ENCODE measurements around the gene ARL6IP1. TPM values are rescaled to one million over a fixed set of nuclear protein-coding genes. Genes with fewer than 3 reads are reported as not detected.
A peak's percentile ranks its signal among the peaks of the same experiment; 100 is the strongest.

ARL6IP1 gene
- polyA plus RNA-seq (2013, experiment 1 of 2; ENCODE audit: insufficient read length) = 248 TPM
- 67.6 TPM for polyA plus RNA-seq (2013, experiment 2 of 2; ENCODE audit: insufficient read length)

DNA sequence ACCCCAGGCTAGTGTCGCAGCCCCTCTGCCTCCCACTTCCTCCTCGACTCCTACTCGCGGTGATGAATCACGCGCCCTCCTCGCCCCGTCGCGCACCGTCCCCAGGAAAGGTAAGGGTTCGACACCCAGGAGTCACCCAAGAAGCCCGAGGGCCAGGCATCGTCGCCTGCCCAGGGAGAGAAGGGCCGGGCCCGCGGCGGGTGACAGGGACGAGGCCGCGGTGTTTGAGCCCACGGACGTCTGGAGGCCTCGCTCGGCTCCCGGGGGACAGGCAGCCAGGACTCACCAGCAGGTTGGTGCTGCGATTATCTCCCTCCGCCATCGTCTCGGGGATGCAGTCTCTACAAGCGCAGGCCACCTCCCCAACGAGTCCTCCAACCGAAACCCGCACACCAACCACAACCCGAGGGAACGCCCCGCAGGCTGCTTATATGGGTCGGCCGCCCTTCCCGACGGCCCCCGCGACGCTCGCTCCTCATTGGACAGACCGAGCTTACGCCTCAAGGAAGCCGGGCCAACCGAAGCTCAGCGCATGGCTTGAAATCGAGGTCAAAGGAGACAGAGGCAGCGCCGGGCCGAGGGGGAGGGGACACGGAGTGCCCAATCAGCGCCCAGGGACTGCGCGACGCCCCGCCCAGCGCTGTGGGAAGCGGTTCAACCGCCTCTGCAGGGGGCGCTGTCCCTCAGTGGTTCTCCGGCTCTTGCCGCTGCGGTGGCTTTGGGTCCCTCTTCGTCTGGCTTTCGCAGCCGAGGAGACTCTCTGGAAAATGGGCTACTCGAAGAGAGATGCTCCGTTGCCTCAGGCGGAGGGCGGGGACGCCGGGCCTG, at the start of gene ARL6IP1:
Gene ARL6IP1, minus strand, starts transcription at position 405 of the 828 bp plus-strand sequence. Its CDS starts 83 bp downstream, at position 322.
- DNase-seq = peak; percentile 99

DNA sequence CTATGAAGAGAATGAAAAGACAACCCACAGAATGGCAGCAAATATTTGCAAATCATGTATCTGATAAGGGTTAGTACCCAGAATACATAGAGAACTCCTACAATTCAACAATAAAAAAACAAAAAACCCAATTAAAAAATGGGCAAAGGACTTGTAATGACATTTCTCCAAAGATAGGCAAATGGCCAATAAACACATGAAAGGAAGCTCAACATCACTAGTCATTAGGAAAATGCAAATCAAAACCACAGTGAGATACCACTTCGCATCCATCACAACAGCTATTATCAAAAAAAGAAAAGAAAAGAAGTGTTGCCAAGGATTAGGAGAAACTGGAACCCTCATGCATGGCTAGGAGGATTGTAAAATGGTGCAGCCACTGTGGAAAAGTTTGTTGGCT, 45.1 kb upstream of the ARL6IP1 start:
- DNase-seq = no peak

DNA sequence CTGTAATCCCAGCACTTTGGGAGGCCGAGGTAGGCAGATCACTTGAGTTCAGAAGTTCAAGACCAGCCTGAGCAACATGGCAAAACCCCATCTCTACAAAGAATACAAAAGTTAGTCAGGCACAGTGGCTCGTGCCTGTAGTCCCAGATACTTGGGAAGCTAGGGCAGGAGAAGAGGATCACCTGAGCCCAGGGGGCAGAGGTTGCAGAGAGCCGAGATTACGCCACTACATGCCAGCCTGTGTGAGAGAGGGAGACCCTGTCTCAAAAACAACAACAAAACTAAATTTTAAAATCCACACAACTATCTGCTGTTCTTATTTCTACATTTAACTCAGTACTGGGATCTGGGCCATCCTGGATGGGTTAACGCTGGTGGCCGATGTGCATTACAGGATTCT, 41.2 kb upstream of the ARL6IP1 start:
- no peak for DNase-seq

DNA sequence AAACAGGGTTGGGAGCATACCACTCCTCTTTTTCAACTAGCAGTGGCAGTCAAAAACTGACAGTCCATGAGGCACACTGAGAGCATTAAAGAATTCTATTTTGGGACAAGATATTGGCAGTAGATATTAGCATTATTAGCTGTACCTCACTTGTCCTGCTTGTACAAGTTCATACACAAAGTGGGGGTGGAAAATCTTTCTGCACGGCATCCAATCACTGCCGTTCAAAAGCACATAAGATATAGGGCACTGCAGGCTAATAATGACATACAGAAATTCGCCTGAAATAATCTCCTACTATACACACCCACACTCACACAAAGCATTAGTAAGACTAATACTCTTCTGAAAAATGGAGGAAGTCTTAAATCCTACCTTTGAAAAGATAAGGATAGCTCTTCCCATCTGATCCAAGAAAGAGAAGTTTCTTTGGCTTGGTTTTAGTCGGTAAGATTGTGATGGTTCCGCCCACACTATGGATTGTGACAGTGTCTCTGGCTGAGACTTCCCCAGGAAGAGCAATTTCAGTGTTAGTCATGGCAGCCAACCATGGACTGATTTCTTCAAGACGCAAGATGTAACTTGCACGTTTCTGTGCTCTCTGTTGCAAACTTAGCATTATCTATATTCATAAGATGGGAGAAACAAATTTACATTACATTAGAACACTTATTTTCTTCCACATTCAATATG, 40.6 kb upstream of the ARL6IP1 start:
- no peak for DNase-seq

DNA sequence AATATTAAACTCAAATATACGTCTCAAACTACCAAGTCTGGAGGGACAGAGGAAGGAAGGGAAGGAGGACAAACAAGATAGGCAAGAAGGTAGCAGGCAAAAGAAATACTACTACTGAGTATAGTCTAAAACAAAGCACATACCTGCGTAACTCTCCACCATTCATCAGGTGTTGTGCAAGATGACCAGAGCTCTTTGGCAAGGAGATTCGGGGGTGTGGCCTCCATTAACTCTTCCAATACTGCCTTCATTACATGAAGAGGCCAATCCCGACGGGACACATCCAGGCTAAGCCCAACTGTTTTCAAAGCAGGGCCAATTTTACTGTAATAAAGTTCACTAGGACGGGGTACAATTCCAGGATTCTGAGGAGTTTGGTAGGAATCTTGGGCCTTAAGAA, 38.2 kb upstream of the ARL6IP1 start:
- DNase-seq = no peak

DNA sequence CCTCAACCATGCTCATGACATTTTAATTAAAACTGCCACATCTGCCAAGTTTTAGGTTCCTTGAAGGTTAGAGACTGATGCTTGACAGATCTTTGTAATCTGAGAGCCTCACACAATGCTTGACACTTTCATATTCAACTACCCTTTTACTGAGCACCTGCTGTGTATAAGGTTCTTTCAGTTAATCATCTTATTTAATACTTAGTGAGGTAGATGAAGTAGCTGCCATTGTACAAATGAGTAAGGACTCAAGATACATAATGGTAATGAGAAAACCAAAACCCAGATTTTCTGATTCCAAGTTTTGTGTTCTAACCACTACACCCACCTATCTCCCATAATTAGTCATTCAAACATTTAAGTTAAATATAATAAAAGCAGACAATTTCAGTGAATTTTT, 35.4 kb upstream of the ARL6IP1 start:
- no peak for DNase-seq

DNA sequence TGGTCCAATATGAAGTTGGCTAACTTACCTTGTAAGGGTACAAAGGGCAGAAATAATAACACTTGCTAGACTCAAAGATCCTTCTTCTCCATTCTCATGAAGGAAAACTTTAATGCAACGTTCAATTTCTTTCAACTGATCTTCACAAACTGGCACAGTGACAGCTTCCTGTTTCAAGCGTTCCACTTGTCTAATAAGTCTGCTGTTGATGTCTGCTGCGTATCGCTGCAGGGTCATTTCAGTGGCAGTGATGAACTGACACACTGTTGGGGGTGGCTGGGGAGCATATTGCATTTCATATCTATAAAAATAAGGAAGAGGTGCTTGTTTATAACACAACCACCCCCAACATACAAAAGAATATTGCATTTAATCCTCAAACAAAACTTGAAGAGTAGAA, 33.5 kb upstream of the ARL6IP1 start:
- DNase-seq = no peak

DNA sequence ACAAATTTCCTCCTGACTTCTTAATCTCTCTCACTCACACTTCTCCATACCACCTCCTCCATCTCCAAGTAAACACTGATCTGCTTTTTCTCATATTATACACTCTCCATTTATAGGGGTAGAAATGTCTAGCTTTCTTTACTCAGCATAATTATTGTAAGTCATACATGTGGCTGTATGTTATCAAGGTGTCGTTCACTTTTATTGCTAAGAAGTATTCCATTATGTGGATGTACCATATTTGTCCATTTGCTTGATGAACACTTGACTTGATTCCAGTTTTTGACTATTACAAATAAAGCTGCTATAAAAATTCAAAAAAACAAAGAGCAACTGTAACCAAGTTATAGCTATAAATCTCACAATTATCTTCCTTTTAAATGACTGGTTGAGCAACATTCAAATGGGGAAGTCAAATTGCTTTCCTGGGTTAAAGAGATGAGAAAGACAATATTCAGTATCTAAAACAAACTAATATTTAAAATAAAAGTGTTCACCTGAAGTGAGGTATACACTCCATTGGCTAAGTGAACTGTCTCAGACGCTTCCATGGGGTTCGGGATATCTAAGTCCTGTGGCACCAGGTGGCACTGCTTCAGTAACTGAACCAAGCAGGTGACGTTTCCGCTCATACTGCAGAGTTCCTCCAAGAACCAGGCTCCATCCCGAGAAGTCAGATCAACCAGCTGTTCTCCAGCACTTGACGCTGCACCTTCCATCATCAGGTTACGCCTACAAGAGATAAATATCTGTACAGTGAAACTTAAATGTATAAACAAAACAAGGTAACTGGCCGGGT, 32.6 kb upstream of the ARL6IP1 start:
- no peak for DNase-seq

DNA sequence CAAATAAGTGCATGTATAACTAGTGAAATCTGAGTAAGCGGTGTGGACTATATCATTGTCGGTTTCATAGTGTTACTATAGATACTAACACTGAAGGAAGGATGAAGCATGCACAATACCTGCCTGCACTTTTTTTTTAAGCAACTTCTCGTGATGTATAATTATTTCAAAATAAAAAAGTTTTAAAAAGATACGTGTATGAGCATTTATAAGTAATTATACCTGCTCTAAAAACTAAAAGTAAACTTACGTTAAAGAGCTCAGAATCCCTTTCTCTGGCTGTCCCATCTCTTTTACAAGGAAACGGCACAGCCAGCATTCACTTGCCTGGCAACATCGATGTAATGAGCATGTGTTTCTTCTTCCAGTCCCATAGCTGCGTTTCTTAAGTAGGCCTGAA, 31.3 kb upstream of the ARL6IP1 start:
- no peak for DNase-seq

DNA sequence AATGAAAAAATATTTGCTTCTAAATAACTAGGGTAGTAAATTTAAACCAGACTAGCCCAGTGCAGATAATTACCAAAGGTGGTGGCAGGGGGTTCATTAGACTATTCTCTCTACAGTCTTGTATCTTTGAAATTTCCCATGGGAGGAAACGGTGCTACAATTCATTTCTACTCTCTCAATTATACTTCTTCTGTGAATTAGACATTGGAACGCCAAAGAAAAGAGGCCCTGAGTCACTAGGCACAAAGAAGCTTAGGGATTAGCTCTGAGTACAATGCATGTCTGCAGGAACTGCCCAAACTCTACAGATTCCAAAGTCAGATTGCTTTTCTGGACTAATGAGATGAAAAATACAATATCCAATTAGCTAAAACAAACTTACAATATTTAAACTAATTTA, 30.7 kb upstream of the ARL6IP1 start:
- no peak for DNase-seq

DNA sequence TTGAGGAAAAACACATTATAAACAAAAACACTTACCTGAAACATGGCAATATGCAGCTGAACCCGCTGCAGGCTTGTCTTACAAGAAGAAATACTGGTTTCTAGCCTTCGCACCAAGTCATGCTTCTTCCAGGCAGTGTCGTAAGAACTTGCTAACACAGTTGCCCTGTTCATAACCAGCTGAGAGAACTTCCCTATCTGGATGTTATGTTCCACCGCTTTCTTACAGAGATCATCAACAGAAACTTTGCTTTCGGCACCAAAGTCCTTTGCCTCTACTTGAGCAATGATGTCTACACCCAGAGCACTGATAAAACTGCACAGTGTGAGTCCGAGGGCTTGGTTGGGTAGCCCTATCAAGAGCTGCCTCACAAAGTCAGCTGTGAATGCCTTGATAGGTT, 27.9 kb upstream of the ARL6IP1 start:
- DNase-seq = no peak

DNA sequence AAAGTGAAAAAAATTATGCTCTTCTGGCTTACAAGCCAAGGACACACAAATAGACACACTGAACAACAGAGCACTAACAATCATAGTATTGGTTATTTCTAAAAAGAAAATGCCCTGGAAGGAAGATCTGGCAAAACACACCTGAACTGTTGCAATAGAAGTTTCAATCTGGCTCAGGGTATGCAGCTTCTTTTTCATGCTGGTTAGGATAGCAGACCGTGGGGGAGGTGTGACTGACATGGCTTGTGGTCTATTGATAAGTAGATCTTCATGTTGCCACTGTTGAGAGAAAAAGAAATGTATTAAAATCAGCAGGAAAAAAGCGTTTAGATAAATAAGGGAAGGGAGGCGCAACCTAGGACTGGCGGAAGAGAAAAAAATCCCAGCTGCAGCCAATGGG, 26.5 kb upstream of the ARL6IP1 start:
- no peak for DNase-seq

DNA sequence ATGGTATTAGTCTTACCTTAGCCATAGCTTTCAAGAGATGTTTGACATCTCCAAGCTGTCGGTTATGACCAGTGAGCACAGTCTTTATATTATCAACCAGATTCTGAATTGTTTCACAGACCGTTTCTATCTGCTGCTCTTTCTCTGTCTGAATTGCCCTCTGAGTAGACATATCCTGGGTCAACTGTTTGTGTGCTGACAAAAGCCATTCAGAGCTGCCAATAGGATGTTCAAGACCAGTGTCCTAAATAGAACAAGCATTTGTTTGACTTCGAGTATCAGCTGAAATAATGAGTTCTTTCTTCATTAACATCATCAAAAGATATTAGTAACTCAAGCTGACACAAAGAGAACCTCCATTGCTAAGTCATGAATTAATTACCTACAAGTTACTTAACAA, 14.9 kb upstream of the ARL6IP1 start:
- DNase-seq = no peak

DNA sequence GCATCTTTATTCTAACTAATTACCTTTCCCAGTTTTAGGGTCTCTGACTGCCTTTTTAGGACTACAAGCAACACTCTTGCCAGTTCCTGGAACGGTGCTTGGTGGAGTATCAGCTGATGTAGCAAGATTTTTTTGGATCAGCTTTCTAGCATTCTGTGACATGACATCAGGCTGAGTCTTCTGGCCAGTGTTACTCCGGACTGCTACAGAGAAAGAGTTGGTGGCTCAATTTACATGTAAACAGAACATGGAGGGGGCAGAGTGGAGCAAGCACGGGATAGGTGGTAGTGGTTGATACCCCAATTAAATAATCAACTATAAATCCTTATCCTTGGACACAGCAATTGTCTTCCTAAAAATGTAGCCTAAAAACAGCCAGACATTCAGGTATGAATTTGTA, 10.6 kb upstream of the ARL6IP1 start:
- DNase-seq = no peak

DNA sequence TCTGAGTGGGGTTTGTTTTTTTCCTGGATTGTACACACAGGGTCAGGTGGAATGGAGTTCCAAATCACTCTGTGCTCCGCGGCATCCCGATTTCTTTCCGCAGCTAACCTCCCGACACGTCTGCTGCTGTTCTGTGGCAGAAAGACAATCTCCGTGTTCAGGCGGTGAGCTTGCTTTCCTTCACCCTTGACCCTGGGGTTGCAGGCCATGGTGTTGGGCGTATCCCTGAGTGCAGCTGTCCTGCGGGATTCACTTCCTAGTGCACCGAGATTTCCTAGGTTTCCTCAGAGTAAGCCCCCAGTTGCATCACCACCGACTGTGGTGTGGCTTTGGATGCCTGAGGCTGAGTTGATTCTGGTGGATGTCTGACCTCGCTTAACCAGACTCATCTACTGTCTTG, 7.8 kb upstream of the ARL6IP1 start:
- DNase-seq = no peak

DNA sequence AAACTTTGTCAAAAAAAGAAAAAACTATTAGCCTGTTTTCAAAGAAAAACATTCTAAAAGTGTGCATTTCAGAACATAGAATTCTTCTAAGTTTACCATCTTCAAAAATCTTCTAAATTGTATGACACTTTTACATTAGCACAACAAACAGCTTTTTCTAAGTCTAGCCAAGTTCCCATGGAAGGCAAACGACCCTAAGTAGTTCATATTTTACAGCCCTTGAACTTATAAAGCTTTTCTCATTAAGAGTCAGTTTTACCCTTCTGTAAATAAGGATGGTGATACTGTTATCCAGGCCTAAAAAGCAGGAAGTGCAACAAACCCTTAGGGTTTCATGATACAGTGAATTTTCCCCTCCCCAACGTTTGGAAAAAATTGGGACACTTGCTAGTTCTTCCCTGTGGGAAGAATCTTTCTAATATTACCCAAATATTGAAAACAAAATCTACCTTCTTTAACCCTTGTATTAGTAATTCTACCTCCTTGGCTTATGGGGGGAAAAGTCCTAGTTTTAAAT, 4.0 kb upstream of the ARL6IP1 start:
- no peak for DNase-seq

DNA sequence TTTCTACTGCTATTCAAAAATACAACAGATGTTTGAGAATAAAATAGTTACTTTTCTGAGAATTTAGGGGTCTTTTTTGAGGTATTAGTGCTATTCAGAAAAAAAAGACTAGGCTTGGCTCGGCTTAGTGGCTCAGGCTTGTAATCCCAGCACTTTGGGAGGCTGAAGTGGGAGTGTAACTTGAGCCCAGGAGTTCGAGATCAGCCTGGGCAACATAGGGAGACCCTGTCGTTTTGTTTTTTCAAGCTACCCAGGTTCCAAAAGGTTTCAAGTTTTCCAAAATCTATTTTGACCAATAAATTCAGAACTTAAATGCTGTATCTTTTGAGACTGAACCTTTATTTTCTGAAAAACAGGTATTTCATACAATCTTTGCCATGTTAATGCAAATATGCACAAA, 3.2 kb upstream of the ARL6IP1 start:
- DNase-seq = no peak

DNA sequence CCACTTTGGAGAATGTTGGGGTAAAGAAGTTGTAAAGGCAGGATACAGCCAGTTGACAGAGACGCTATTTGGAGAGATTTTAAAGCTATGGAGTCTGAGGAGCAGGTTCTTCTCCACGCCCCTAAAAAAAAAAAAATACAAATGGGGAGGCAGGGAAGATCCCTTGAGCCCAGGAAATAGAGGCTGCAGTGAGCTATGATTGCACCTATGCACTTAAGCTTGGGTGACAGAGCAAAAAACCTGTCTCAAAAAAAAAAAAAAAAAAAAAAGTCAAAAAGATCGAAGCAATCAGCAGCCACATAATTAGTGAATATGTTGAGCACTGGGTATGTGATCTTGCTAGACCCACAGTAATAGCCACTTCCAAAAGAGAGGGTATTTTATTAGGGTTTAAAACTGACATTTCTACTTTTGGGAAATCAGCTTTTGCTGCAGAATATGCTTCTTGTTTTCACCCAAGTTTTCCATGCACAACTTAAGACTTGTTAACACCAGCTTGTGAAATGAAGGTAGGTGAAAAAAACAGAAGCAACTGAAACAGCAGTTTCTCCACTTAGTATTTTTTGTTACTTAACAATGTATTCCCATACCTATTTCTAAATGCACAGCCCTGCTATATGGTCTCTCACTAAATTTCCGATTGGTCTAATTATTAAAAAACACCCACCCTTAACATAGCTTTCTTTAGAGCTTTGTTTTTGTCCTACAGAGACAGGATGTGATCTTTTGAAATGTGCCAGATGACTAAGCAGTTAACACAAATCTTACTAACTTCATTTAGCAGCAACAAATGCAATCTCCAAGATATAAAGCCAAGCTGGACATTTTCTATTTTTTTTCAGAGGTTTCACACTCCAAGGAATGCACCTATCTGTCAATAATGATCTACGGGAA, 2.5 kb upstream of the ARL6IP1 start:
- peak; percentile 34 for DNase-seq

DNA sequence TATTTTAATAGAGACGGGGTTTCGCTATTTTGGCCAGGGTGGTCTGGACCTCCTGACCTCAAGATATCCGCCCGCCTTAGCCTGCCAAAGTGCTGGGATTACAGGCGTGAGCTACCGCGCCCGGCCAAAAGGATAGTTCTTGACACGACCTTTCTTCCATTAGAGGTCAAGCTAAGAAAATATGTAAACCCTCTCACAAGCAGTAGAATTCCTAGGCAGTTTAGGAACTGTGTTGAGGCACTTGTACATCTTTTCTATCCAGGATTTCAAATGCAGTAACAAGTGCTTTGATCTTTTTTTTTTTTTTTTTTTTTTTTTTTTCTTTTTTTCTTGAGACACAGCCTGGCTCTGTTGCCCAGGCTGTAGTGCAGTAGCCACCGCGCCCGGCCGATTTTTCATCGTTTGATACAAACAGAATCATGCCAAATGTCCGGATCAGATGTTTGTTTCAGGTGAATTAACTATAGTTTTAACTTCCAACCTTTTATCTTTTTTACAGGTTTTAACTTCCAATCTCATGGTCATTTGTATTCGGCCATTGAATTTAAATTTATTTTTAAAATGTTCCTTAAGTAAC, 1.5 kb upstream of the ARL6IP1 start:
- DNase-seq = no peak

DNA sequence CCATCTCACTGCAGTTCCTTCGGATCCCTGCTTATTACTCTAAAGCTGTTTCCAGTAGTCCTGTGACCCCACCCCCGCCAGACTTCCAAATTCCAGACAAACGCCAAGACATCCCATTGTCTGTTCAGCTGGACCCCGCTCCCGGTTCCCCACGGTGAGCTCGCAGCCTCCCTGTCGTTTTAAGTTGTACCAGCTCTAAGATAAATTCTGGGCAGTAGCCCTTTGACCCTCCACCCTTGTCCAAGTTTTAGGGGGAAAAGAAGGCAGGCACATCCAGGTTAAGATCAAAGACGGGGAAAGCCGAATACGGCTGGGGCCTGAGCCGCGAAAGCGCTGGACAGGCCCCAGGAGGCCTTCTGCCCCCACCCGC, 589 bp downstream of the ARL6IP1 start:
- peak; percentile 27 for DNase-seq

DNA sequence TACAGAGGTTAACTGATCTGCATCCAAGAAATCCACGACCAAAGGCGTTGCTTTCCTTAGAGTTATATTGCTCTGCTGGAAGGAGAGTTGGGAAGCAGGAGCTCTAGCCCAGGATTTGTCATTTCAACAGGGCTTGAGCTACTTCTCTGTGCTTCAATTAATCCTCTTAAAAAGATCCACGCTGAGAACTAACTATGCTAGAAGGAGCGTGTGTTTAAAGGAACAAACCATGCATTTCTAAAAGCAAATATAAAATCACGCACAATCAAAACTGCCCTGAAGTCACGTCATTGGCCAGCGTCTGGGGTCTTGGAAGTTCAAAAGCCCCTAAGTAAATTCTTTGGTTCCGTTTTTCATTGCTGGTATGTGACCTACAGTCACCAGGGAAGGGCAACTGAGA, 1.1 kb downstream of the ARL6IP1 start:
- no peak for DNase-seq

DNA sequence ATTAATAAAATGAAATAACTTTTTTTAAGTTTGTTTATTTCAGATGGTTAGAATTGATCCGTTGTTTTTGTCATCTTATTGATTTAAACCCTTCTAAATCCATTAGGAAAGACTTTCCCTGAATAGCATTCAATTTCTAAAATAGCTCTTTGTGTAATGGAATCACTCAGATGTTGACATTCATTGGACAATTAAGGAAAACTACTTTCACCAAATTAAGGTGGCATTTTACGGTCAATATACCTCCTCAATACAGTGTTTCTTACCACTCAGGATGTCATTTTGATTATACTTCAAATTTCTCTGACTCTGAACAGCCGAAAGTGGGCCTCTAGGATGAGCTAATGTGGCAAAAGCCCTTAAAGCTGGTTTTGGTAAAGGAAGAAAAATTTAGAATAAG, 1.8 kb downstream of the ARL6IP1 start:
- DNase-seq = no peak
